ENCODE measurements around the gene PAMR1. TPM values are rescaled to one million over a fixed set of nuclear protein-coding genes. Genes with fewer than 3 reads are reported as not detected.

The PAMR1 gene
- total RNA-seq, 1 experiment from 2014 or later, result 17.9 TPM

- intact Hi-C loops (cut with micrococcal nuclease; ENCODE audit: unreplicated experiment), result no loop called here
- no peaks in the 10 kb centered on the region for H3K9me3 Mint-ChIP-seq (ENCODE audit: unreplicated experiment)
- no TSS peak for BruUV-seq (replicated peaks)
- peaks cover 4% of the 10 kb centered on the region for H3K27me3 Mint-ChIP-seq (ENCODE audit: insufficient read depth, unreplicated experiment)
- no peaks in the 10 kb centered on the region for H3K4me1 Mint-ChIP-seq (ENCODE audit: low read depth, unreplicated experiment)
- no peaks in the 10 kb centered on the region for H3K9me3 ChIP-seq
- no peak for DNase-seq
- H3K4me3 Mint-ChIP-seq (ENCODE audit: unreplicated experiment), result no peak overlapping the region
- POLR2A ChIA-PET, result no interaction called here
- H3K27me3 ChIP-seq (replicated peaks; ENCODE audit: control insufficient read depth, insufficient read depth, low read length), result no peaks in the 10 kb centered on the region
- CTCF ChIA-PET, result no interaction called here
- H3K36me3 Mint-ChIP-seq (ENCODE audit: insufficient read depth, unreplicated experiment), result no peaks in the 10 kb centered on the region
- H3K4me3 ChIP-seq (ENCODE audit: low read depth, low read length), result no peak overlapping the region
- no peaks in the 10 kb centered on the region for H3K4me1 ChIP-seq
- H3K36me3 ChIP-seq (ENCODE audit: control insufficient read depth, insufficient read depth, low read length), result no peaks in the 10 kb centered on the region
- no peak for TF ChIP-seq CTCF (IDR thresholded peaks at IDR 0.05; ENCODE audit: insufficient read depth in 1 of 2, low read depth in 1 of 2, low read length in 1 of 2, severe bottlenecking in 1 of 2, unreplicated experiment in 1 of 2)
- no peak overlapping the region for H3K27ac Mint-ChIP-seq (ENCODE audit: unreplicated experiment)
Measured at GRCh38 chr11:35470616-35471015, 54.8 kb downstream of the PAMR1 start.

DNA sequence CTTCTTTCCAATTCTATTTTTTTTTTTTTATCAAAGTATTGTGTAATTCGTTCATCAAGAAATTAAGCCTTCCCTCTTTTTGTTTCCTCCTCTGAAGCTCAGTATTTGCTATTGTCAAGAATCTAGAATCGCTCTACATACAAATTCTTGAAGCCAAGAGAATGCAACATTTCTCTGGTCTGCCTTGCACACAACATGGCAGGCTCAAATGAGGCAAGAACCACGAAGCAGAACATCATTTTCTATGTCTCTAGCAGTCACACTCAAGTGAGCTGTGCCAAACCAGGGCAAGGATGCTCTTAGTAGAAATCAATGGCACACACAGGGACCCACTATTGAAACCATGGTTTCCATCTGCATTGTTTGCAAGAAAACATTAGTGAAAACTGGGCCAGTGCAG, 59.4 kb downstream of the PAMR1 start:
- ChIA-PET CTCF (interaction anchor here (0.8 kb wide), 1 partner anchor 356 kb away, joined by 3 read pairs; no protein-coding TSS in a partner anchor), POLR2A (no interaction called here)
- intact Hi-C loops (cut with micrococcal nuclease; ENCODE audit: unreplicated experiment), result no loop called here
- no peak for DNase-seq
- H3K27me3 Mint-ChIP-seq (ENCODE audit: insufficient read depth, unreplicated experiment), result peaks cover 4% of the 10 kb centered on the region
- Histone ChIP-seq H3K36me3 (ENCODE audit: control insufficient read depth, insufficient read depth, low read length) (no peaks in the 10 kb centered on the region), H3K9me3 (no peaks in the 10 kb centered on the region), H3K4me3 (ENCODE audit: low read depth, low read length) (no peak overlapping the region), H3K27me3 (replicated peaks; ENCODE audit: control insufficient read depth, insufficient read depth, low read length) (no peaks in the 10 kb centered on the region; the same call in 1 of the 2 replicates), H3K4me1 (no peaks in the 10 kb centered on the region)
- no peaks in the 10 kb centered on the region for H3K36me3 Mint-ChIP-seq (ENCODE audit: insufficient read depth, unreplicated experiment)
- no peaks in the 10 kb centered on the region for H3K9me3 Mint-ChIP-seq (ENCODE audit: unreplicated experiment)
- H3K4me1 Mint-ChIP-seq (ENCODE audit: low read depth, unreplicated experiment), result no peaks in the 10 kb centered on the region
- no TSS peak for BruUV-seq (replicated peaks)
- no peak for TF ChIP-seq CTCF (IDR thresholded peaks at IDR 0.05; ENCODE audit: insufficient read depth in 1 of 2, low read depth in 1 of 2, low read length in 1 of 2, severe bottlenecking in 1 of 2, unreplicated experiment in 1 of 2)
- no peak overlapping the region for H3K27ac Mint-ChIP-seq (ENCODE audit: unreplicated experiment)
- no peak overlapping the region for H3K4me3 Mint-ChIP-seq (ENCODE audit: unreplicated experiment)

- H3K36me3 ChIP-seq (ENCODE audit: control insufficient read depth, insufficient read depth, low read length), result no peaks in the 10 kb centered on the region
- no peaks in the 10 kb centered on the region for H3K9me3 Mint-ChIP-seq (ENCODE audit: unreplicated experiment)
- no peak for TF ChIP-seq CTCF (IDR thresholded peaks at IDR 0.05; ENCODE audit: insufficient read depth in 1 of 2, low read depth in 1 of 2, low read length in 1 of 2, severe bottlenecking in 1 of 2, unreplicated experiment in 1 of 2)
- BruUV-seq (replicated peaks), result no TSS peak
- H3K27ac Mint-ChIP-seq (ENCODE audit: unreplicated experiment), result no peak overlapping the region
- intact Hi-C loops (cut with micrococcal nuclease; ENCODE audit: unreplicated experiment), result no loop called here
- no peaks in the 10 kb centered on the region; the same call in 1 of the 2 replicates for H3K27me3 ChIP-seq (replicated peaks; ENCODE audit: control insufficient read depth, insufficient read depth, low read length)
- no peaks in the 10 kb centered on the region for H3K9me3 ChIP-seq
- H3K4me1 Mint-ChIP-seq (ENCODE audit: low read depth, unreplicated experiment), result no peaks in the 10 kb centered on the region
- ChIA-PET CTCF (no interaction called here), POLR2A (no interaction called here)
- H3K4me3 ChIP-seq (ENCODE audit: low read depth, low read length), result no peak overlapping the region
- no peak for DNase-seq
- H3K4me1 ChIP-seq, result no peaks in the 10 kb centered on the region
- no peaks in the 10 kb centered on the region for H3K36me3 Mint-ChIP-seq (ENCODE audit: insufficient read depth, unreplicated experiment)
- H3K4me3 Mint-ChIP-seq (ENCODE audit: unreplicated experiment), result no peak overlapping the region
- peaks cover 4% of the 10 kb centered on the region for H3K27me3 Mint-ChIP-seq (ENCODE audit: insufficient read depth, unreplicated experiment)
Measured at GRCh38 chr11:35464308-35464707, 61.1 kb downstream of the PAMR1 start.

Measured in Caco-2 (cell line).